Measurements from ENCODE around the gene PDZD7. TPM values are rescaled to one million over a fixed set of nuclear protein-coding genes. Genes with fewer than 3 reads are reported as not detected.

PDZD7 gene
- total and polyA plus RNA-seq, 9 of the 15 experiments (the other 6 are each of a cell fraction or from before 2014, with no cell fraction given) = 0.04 to 0.24 (median 0.08) TPM; not detected in 3

DNA sequence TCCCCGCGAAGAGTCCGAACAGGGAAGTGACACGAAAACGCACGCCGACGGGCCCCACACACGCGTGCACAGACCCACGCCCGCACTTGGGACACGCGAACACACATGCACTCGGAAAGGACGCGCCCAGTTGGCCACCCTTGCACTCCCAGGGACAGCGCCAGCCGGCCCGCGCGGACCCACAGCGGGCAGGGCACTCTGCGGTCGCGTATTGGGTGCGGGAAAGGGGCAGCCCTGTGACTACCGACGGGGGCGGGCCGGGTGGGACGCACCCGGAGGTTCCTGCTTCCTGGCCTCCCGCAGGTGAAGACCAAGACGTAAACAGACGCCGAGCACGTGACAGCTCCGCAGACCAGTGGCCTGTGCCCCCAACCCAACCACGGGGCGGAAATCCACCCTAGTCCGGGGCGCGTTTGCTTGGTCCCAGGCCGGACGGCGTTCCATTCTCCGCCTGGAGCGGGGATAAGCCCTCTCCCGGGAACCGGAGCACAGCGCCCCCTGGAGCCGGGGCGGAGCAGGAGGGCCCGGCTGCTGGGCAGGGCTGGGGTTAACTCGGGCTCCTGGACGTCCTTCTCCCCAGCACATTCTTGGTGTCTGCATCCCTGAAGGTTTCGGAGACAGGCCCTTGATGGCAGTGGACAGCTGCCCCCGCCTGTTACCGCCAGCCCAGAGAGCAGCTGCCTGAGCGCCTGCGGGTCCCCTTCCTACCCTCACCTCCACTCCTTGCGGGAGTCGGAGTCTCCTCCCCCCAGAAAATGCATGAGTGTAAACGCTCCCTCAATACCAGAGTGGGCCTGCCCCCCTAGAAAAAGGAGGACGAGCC lies 33.4 kb downstream of the PDZD7 start (continued):
- TF ChIP-seq, protein P1, sequence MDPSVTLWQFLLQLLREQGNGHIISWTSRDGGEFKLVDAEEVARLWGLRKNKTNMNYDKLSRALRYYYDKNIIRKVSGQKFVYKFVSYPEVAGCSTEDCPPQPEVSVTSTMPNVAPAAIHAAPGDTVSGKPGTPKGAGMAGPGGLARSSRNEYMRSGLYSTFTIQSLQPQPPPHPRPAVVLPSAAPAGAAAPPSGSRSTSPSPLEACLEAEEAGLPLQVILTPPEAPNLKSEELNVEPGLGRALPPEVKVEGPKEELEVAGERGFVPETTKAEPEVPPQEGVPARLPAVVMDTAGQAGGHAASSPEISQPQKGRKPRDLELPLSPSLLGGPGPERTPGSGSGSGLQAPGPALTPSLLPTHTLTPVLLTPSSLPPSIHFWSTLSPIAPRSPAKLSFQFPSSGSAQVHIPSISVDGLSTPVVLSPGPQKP (CRISPR knock-in tag; IDR thresholded peaks at IDR 0.05) = no peak
- TF ChIP-seq NFYB (IDR thresholded peaks at IDR 0.05; ENCODE audit: extremely low read depth, insufficient read length) = no peak
- no peak for TF ChIP-seq TEAD2 (tag; IDR thresholded peaks at IDR 0.05)
- TF ChIP-seq MTF1 (CRISPR knock-in tag; IDR thresholded peaks at IDR 0.05; ENCODE audit: borderline replicate concordance) = no peak
- no peak for TF ChIP-seq ZFP36 (IDR thresholded peaks at IDR 0.05; ENCODE audit: low read depth, low read length, partially characterized antibody)
- TF ChIP-seq, protein P2, sequence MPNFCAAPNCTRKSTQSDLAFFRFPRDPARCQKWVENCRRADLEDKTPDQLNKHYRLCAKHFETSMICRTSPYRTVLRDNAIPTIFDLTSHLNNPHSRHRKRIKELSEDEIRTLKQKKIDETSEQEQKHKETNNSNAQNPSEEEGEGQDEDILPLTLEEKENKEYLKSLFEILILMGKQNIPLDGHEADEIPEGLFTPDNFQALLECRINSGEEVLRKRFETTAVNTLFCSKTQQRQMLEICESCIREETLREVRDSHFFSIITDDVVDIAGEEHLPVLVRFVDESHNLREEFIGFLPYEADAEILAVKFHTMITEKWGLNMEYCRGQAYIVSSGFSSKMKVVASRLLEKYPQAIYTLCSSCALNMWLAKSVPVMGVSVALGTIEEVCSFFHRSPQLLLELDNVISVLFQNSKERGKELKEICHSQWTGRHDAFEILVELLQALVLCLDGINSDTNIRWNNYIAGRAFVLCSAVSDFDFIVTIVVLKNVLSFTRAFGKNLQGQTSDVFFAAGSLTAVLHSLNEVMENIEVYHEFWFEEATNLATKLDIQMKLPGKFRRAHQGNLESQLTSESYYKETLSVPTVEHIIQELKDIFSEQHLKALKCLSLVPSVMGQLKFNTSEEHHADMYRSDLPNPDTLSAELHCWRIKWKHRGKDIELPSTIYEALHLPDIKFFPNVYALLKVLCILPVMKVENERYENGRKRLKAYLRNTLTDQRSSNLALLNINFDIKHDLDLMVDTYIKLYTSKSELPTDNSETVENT (CRISPR knock-in tag; IDR thresholded peaks at IDR 0.05) = no peak
- TF ChIP-seq, protein P3, sequence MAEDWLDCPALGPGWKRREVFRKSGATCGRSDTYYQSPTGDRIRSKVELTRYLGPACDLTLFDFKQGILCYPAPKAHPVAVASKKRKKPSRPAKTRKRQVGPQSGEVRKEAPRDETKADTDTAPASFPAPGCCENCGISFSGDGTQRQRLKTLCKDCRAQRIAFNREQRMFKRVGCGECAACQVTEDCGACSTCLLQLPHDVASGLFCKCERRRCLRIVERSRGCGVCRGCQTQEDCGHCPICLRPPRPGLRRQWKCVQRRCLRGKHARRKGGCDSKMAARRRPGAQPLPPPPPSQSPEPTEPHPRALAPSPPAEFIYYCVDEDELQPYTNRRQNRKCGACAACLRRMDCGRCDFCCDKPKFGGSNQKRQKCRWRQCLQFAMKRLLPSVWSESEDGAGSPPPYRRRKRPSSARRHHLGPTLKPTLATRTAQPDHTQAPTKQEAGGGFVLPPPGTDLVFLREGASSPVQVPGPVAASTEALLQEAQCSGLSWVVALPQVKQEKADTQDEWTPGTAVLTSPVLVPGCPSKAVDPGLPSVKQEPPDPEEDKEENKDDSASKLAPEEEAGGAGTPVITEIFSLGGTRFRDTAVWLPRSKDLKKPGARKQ (CRISPR knock-in tag; IDR thresholded peaks at IDR 0.05) = no peak
- TF ChIP-seq, protein P4, sequence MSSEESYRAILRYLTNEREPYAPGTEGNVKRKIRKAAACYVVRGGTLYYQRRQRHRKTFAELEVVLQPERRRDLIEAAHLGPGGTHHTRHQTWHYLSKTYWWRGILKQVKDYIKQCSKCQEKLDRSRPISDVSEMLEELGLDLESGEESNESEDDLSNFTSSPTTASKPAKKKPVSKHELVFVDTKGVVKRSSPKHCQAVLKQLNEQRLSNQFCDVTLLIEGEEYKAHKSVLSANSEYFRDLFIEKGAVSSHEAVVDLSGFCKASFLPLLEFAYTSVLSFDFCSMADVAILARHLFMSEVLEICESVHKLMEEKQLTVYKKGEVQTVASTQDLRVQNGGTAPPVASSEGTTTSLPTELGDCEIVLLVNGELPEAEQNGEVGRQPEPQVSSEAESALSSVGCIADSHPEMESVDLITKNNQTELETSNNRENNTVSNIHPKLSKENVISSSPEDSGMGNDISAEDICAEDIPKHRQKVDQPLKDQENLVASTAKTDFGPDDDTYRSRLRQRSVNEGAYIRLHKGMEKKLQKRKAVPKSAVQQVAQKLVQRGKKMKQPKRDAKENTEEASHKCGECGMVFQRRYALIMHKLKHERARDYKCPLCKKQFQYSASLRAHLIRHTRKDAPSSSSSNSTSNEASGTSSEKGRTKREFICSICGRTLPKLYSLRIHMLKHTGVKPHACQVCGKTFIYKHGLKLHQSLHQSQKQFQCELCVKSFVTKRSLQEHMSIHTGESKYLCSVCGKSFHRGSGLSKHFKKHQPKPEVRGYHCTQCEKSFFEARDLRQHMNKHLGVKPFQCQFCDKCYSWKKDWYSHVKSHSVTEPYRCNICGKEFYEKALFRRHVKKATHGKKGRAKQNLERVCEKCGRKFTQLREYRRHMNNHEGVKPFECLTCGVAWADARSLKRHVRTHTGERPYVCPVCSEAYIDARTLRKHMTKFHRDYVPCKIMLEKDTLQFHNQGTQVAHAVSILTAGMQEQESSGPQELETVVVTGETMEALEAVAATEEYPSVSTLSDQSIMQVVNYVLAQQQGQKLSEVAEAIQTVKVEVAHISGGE (CRISPR knock-in tag; IDR thresholded peaks at IDR 0.05) = no peak
- TF ChIP-seq ZNF217 (CRISPR knock-in tag; IDR thresholded peaks at IDR 0.05) = no peak
- no peak for TF ChIP-seq ZNF57 (CRISPR knock-in tag; IDR thresholded peaks at IDR 0.05)
- TF ChIP-seq ZNF778 (CRISPR knock-in tag; IDR thresholded peaks at IDR 0.05) = no peak
- peak; percentile 76 for TF ChIP-seq CXXC5 (CRISPR knock-in tag; IDR thresholded peaks at IDR 0.05)
- TF ChIP-seq TRIM28 (IDR thresholded peaks at IDR 0.05) = no peak
- TF ChIP-seq CREBBP (IDR thresholded peaks at IDR 0.05; ENCODE audit: low read depth, low read length) = no peak
